Measurements from ENCODE around the gene ZRSR2. TPM values are rescaled to one million over a fixed set of nuclear protein-coding genes. Genes with fewer than 3 reads are reported as not detected.

Gene ZRSR2
- total and polyA plus RNA-seq, 2 of the 13 experiments (the other 11 are each of a cell fraction or from before 2014, with no cell fraction given), result 3.6 to 4.9 TPM

GRCh38 chrX:15841853-15842516, 51.7 kb downstream of the ZRSR2 start (continued):
- TF ChIP-seq ZNF564 (CRISPR knock-in tag; IDR thresholded peaks at IDR 0.05) (no peak), ZNF7 (CRISPR knock-in tag; IDR thresholded peaks at IDR 0.05) (no peak), ZNF607 (CRISPR knock-in tag; IDR thresholded peaks at IDR 0.05; ENCODE audit: borderline replicate concordance) (no peak), ZBTB21 (CRISPR knock-in tag; IDR thresholded peaks at IDR 0.05) (no peak), ZNF414 (CRISPR knock-in tag; IDR thresholded peaks at IDR 0.05) (no peak), TP53 (CRISPR knock-in tag; conservative IDR thresholded peaks at IDR 0.05) (no peak), ZNF839 (CRISPR knock-in tag; IDR thresholded peaks at IDR 0.05; ENCODE audit: borderline replicate concordance) (no peak)

- CTCF ChIA-PET (ENCODE audit: low intra/inter-chr PET ratio, low total read pairs), result no interaction called here
- Histone ChIP-seq H3K4me1 (ENCODE audit: insufficient read depth, low read length) (no peaks in the 10 kb centered on the region), H3K9ac (ENCODE audit: insufficient read depth, low read depth, low read length) (no peak overlapping the region), H3K4me3 (replicated peaks in 1 of 3; ENCODE audit: insufficient read depth in 1 of 3, low read depth in 2 of 3, low read length in 3 of 3) (no peak overlapping the region), H3K79me2 (ENCODE audit: insufficient read depth, low read length) (no peaks in the 10 kb centered on the region), H4K20me1 (ENCODE audit: insufficient read depth, low read length) (no peaks in the 10 kb centered on the region), H3K36me3 (replicated peaks in 1 of 2; ENCODE audit: control insufficient read depth in 1 of 2, insufficient read depth in 2 of 2, low read length in 2 of 2) (no peaks in the 10 kb centered on the region), H2AFZ (ENCODE audit: low read length) (no peak overlapping the region), H3K27me3 (ENCODE audit: control insufficient read depth in 1 of 2, insufficient read depth in 2 of 2, low read length in 2 of 2) (no peaks in the 10 kb centered on the region), H3K27ac (ENCODE audit: extremely low read length, insufficient read depth, low read length) (no peak overlapping the region), H3K9me3 (ENCODE audit: low read length) (no peaks in the 10 kb centered on the region), H3K4me2 (ENCODE audit: low read depth, low read length) (no peak overlapping the region)
- DNase-seq (ENCODE audit: low spot score) (no peak), ATAC-seq (no peak), FAIRE-seq (no peak)
- no TSS peak for BruUV-seq (replicated peaks)
- intact Hi-C loops (cut with micrococcal nuclease; ENCODE audit: unreplicated experiment) (no loop called here), in situ Hi-C loops (cut with HindIII; ENCODE audit: extremely low pct_ligation_motif_present, low pct_unique_long_range_greater_than_20kb) (no loop called here)
- POLR2A ChIA-PET, result no interaction called here
- TF ChIP-seq FOXC1 (CRISPR knock-in tag; IDR thresholded peaks at IDR 0.05; ENCODE audit: borderline replicate concordance) (no peak), PHF20 (CRISPR knock-in tag; IDR thresholded peaks at IDR 0.05) (no peak), FOXP1 (IDR thresholded peaks at IDR 0.05) (no peak), FOXP1 (CRISPR knock-in tag; IDR thresholded peaks at IDR 0.05) (no peak), FUBP1 (CRISPR knock-in tag; IDR thresholded peaks at IDR 0.05; ENCODE audit: borderline replicate concordance) (no peak), STAT5B (CRISPR knock-in tag; IDR thresholded peaks at IDR 0.05) (no peak), PAXIP1 (CRISPR knock-in tag; conservative IDR thresholded peaks at IDR 0.05) (no peak), TARDBP (CRISPR knock-in tag; IDR thresholded peaks at IDR 0.05) (no peak), YEATS2 (CRISPR knock-in tag; IDR thresholded peaks at IDR 0.05; ENCODE audit: borderline replicate concordance) (no peak), U2AF1 (optimal IDR thresholded peaks at IDR 0.05; ENCODE audit: low read depth, low read length) (no peak)
Observed at GRCh38 chrX:15843960-15844359, 53.7 kb downstream of the ZRSR2 start.

Measured in HepG2 (cell line).